ENCODE results near the gene PRKCSH. TPM values are rescaled to one million over a fixed set of nuclear protein-coding genes. Genes with fewer than 3 reads are reported as not detected.

Gene PRKCSH
- total RNA-seq, 1 donor from 2014 or later = 391 TPM

DNA sequence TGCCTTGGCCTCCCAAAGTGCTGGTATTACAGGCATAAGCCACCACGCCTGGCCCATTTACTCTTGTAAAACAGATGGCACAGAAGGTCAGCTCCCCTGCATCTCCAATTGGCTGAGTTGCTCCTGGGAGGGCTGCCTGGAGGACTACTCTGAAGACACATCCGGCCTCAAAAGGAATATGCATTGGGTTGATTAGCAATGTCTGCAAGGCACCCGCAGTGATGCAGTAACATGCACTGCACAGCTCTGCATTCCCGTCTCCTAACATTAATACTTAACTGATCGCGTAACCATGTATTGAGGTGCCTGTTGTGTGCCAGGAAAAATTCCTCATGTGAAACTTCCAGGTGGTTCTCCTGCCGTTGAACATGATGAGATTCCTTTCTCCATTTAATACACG, 40.4 kb downstream of the PRKCSH start:
- Mint-ChIP-seq H3K36me3 (ENCODE audit: low read depth) (no peaks in the 10 kb centered on the region), H3K27ac (ENCODE audit: unreplicated experiment) (no peak overlapping the region), H3K4me1 (peaks cover 7% of the 10 kb centered on the region), H3K9me3 (no peaks in the 10 kb centered on the region), H3K27me3 (ENCODE audit: low read depth) (peaks cover 25% of the 10 kb centered on the region), H3K4me3 (no peak overlapping the region)
- no peak for DNase-seq (ENCODE audit: low read depth, low spot score)
- TF ChIP-seq CTCF (conservative IDR thresholded peaks at IDR 0.05) = no peak

DNA sequence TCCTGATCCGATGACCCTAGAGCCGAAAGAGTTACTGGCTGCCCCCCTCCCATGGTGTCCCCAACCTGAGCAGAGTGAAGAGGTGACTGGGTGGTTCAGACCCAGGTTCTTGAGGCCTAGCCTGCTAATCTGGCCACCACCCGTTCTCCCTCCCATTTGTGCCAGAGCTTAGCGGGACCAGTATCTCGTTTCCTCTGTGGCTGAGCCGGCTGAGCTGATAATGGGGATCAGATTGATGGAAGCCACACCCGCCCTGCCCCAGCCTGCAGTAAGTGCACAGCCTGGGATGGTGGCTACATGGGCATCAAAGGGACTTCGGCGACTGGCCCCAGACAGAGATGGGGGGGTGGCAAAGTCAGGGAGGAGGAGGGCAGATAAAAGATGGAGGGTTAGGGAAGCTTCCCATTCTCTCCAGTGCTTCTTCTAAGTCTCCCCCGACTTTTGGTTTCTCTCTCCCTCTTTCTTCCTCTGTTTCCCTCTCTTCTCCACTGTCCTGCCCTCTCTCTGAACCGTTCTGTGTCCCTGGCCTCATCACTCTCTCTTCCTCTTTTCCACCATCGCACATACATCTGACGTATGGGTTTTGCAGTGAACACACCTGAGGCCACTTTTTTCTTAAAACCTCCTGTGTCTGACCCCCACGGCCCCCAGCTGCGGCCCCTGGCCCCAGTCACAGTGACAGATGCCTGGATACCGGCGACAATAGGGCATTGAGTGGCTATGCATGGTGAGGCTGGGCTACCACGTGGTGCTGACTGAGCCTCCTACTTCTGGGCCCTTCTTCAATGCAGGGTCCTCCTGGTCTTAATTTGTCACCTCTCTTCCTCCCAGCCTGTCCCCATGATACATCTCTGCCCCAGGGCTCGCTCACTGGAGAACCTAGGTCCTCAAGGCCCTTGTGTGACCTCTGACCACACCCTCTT, 43.0 kb downstream of the PRKCSH start:
- Mint-ChIP-seq H3K36me3 (ENCODE audit: low read depth) (no peaks in the 10 kb centered on the region), H3K27ac (ENCODE audit: unreplicated experiment) (no peak overlapping the region), H3K27me3 (ENCODE audit: low read depth) (peaks cover 42% of the 10 kb centered on the region), H3K4me1 (peaks cover 12% of the 10 kb centered on the region), H3K9me3 (no peaks in the 10 kb centered on the region), H3K4me3 (peak overlapping the region; percentile 89)
- TF ChIP-seq CTCF (conservative IDR thresholded peaks at IDR 0.05) = no peak
- no peak for DNase-seq (ENCODE audit: low read depth, low spot score)

- Mint-ChIP-seq H3K36me3 (ENCODE audit: low read depth) (no peaks in the 10 kb centered on the region), H3K4me1 (peaks cover 12% of the 10 kb centered on the region), H3K4me3 (peak overlapping the region; percentile 89), H3K27ac (ENCODE audit: unreplicated experiment) (peak overlapping the region; percentile 75), H3K27me3 (ENCODE audit: low read depth) (peaks cover 47% of the 10 kb centered on the region), H3K9me3 (no peaks in the 10 kb centered on the region)
- DNase-seq (ENCODE audit: low read depth, low spot score) = peak; percentile 76
- no peak for TF ChIP-seq CTCF (conservative IDR thresholded peaks at IDR 0.05)
These were observed 43.9 kb downstream of the PRKCSH start for GRCh38 chr19:11479090-11479897.

GRCh38 chr19:11479898-11480714, 44.7 kb downstream of the PRKCSH start:
- Mint-ChIP-seq H3K4me1 (peaks cover 12% of the 10 kb centered on the region), H3K9me3 (no peaks in the 10 kb centered on the region), H3K4me3 (peak overlapping the region; percentile 9), H3K27me3 (ENCODE audit: low read depth) (peaks cover 52% of the 10 kb centered on the region), H3K27ac (ENCODE audit: unreplicated experiment) (no peak overlapping the region), H3K36me3 (ENCODE audit: low read depth) (no peaks in the 10 kb centered on the region)
- peak; percentile 23 for DNase-seq (ENCODE audit: low read depth, low spot score)
- TF ChIP-seq CTCF (conservative IDR thresholded peaks at IDR 0.05) = no peak

Data from neural crest cell (in vitro differentiated cells).